HG02943 (cell line): ENCODE measurements around the gene AMH.
"Not testable (repeated sequence)": the region's sequence is repeated elsewhere in the genome, so short reads cannot be mapped to it uniquely, and the experiment has no call there.

Experiments used
- ATAC-seq: cut with Tn5 transposase; IDR thresholded peaks from one replicate; pipeline ENCODE4 v1.9.1; 2021; ENCODE audit warnings: mild to moderate bottlenecking, low read depth, moderate library complexity; ENCODE audit not compliant: unreplicated experiment

The AMH gene

DNA sequence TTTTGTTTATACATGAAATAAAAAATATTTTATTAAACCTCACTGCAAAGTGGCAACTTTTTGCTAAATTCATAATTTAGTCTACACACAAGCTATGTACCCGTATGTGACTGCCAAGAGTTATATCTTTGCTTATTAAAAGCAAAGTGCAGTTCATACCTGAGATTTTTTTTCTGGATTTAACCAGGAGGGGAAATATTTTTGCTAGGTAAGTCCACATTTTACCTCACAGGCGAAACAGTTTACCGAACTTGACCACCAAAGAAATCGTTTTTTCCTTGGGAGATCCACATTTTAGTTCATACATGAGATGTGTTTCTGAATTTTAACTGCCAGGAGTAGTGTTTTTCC is 19.3 kb downstream of the AMH start:
- no peak for ATAC-seq

GRCh38 chr19:2268861-2269243 is 19.7 kb downstream of the AMH start:
- ATAC-seq = no peak

- peak; percentile 55 for ATAC-seq
Observed at GRCh38 chr19:2269244-2270156, 20.4 kb downstream of the AMH start.

GRCh38 chr19:2270157-2270422 is 21.0 kb downstream of the AMH start:
- no peak for ATAC-seq

- no peak for ATAC-seq
Observed at GRCh38 chr19:2270423-2271233, 21.5 kb downstream of the AMH start.

- no peak for ATAC-seq
Observed at GRCh38 chr19:2271234-2272103, 22.3 kb downstream of the AMH start.

DNA sequence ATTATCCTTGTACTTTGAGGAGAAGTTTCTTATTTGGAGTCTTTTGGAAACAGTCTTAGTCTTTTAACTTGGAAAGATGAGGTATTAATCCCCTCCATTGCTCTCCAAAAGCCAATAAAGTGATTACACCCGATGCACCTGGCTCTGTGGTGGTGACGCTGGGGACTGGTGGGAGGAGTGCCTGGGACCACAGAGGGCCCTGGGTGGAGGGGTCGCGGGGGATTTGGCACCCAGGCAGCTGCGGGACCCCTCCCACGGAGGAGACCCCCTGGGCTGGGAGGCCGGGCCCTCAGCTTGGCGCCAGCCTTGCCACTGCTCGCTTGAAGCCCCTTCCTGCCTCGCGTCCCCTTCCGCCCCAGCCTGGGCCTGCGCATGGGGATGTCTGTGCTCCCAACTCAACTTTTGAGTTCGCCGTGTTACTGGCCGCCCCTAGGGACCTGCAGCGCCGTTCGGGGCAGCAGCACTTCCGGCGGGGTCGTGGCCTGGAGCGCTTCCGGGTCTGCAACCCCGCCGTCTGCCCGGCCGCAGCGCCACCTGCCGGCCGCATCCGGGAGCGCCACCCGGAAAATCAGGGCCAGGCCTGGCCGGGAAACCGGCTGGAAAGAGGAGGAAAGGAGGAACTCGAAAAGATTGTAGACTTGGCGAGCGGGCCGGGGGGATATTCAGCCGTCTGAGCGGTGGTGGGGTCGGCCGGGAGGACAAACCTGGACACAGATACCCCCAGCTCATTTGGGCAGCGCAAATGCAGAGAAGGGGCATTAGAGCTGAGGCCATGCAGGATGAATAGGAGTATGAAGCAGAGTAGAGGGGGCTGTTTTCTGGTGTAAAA is 24.4 kb downstream of the AMH start:
- no peak for ATAC-seq

GRCh38 chr19:2274185-2274711 is 25.1 kb downstream of the AMH start:
- ATAC-seq = no peak

- ATAC-seq = no peak
Observed at GRCh38 chr19:2274931-2275535, 25.9 kb downstream of the AMH start.

DNA sequence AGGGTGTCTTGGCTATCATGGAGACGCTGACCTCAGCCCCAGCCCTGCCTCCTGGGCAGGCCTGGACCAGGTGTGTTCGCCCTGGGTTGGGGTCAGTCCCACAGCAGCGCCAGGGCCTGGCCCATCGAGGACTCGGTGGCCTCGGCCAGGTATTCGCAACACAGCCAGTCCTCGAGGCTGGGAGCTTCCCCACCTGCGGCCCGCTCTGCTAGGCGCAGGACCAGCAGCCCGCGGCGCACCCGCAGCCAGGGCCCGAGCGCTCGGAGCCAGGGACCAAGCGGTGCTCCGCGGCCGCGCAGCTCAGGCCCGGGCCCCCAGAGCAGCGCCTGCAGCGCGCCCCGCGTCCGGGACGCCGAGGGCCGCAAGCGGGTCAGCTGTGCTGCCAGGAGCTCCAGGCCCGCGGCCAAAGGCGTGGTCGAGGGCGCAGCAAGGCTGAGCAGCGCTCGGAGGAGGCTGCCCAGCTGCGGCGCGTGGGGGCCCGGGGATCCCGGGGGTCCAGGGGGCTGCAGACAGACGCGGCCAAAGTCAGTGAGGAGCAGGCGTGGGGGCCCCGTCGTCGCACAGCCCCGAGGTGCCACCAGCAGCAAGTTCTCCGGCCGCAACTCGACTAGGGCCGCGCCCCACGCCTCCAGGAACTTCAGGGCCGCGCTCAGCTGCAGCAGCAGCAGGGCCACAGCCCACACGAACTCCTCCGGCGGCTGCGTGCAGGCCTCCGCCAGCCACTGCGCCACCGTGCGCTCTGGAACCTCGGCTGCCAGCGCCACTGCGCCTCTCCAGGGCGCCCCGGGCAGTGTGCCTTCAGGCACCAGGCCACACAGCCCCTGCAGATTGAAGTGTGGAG is 26.7 kb downstream of the AMH start:
- no peak for ATAC-seq

- no peak for ATAC-seq
Observed at GRCh38 chr19:2276429-2276986, 27.4 kb downstream of the AMH start.

DNA sequence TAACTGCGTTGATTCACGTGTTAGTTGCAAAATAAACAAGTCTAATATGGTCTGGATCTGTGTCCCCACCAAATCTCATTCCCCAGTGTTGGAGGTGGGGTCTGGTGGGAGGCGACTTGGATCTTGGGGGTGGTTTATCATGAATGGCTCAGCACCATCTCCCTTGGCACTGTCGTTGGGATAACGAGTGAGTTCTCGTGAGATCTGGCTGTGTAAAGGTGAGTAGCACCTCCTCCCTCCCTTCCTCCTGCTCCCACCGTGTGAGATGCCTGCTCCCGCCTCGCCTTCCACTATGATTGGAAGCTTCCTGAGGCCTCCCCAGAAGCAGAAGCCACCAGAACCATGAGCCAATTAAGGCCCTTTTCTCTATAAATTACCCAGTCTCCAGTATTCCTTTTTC is 28.0 kb downstream of the AMH start:
- no peak for ATAC-seq

DNA sequence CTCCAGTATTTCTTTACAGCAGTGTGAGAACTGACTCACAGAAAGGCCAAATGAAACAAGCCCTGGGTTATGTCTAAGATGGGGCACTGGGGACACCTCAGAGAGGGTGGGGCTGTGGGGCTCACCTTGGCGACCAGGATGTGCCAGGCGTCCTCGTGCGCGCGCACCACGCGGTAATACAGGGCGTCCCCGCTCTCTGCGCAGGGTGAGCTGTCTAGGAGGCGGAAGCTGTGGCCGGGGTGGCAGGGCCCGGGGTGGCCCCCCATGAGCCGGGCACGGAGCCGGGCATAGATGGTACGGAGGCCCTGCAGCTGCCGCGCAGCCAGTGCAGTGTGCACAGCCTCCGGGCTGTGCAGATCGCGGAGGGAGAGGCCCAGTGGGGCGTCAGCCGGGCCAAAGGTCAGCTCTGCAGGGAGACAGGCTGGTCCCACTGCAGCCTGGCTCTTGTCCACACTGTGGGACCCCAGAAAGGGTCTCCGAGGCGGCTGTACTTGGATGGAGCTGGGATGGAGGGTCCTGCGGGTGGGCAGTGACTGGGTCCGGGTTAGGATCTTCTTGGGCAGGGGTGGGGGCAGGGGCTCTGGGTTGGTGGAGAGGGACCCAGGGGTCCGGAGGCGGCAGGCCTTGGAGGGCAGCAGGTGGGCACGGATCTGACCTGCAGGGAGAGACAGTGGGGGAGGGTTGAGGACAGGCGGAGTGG is 29.5 kb downstream of the AMH start:
- no peak for ATAC-seq

DNA sequence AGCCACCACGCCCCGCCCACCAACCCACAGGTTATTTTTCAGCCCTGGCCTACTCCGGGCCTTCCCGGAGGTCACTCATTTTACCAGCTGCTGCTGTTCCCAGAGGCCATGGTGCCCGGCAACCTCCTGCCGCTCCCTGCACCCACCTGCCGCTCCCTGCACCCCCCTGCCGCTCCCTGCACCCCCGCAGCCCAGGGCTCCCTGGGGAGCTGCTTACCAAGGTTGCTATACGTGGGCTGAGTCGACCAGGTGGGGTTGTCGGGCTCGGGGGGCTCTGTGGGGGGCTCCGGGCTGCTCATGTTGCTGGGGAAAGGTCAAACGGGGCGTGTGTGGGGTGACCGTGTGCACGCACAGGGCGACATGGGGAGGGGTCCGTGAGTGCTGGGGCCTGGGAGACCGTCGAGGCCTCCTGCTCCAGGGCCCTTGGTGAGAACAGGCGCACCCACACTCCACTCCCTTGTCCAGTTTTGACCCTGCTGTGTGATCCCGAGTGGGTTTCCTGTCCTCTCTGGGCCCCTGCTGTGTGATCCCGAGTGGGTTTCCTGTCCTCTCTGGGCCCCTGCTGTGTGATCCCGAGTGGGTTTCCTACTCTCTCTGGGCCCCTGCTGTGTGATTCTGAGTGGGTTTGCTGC is 31.6 kb downstream of the AMH start:
- no peak for ATAC-seq

- ATAC-seq = not testable (repeated sequence)
Observed at GRCh38 chr19:2281265-2282061, 32.3 kb downstream of the AMH start.

DNA sequence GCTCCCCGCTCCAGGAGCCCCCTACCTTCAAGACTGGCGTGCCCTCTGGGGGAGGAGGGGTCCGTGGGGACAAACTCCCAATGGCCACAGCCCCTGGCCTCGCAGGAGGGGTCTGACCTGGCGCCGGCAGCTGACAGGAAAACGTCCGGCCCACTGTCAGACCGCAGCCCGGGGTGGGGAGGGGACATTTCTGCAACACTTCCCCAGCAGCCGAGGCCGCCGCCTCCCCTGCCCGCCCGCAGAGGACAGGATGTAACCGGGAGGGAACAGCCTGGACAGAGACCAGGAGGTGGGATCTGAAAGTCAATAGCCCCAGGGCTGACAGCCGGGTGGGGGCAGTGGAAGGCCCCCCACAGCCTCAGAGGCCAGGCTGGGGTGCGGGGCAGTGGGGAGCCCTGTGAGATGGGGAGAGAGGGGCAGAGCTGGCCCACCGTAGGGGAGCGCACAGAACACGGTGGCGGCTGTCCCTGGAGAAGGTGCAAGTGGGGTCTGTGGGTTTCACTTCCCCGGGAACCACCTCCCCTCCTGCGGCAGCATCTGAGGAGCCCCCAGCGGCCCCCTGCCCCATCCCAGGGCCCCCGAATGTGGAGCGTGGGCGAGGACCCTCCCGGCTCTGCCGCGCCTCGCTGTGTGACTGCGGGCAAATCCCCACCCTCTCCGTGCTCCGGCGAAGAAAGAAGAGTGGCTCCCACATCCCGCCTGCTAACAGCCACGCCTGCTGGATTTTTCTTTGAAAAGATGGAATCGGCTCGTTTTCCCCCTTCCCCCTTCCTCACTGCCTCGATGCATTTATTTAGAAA is 33.1 kb downstream of the AMH start, which contains the start of gene PEAK3:
Gene PEAK3, minus strand, starts transcription at position 114 of the 800 bp plus-strand sequence. CDS start 1,244 bp downstream, outside the sequence.
- ATAC-seq = no peak
